GM12892 (cell line): ENCODE measurements around the gene AKAP11.

Experiments used
- POLR2A ChIP-seq: IDR thresholded peaks from 2 replicates; pipeline ENCODE4 v1.6.1; 2011; ENCODE audit warnings: low read depth, low read length, control low read depth
- POLR2AphosphoS5 ChIP-seq: IDR thresholded peaks from 2 replicates; pipeline ENCODE4 v1.6.1; 2011; ENCODE audit warnings: low read depth, low read length, control low read depth
- TAF1 ChIP-seq: IDR thresholded peaks from 2 replicates; pipeline ENCODE4 v1.6.1; 2011; ENCODE audit warnings: low read depth, mild to moderate bottlenecking, control low read depth, low read length, borderline replicate concordance

- no peak for TF ChIP-seq POLR2A
- no peak for TF ChIP-seq POLR2AphosphoS5
- TF ChIP-seq TAF1 = no peak
Observed at GRCh38 chr13:42260903-42261654, 10.9 kb upstream of the AKAP11 start.
